ENCODE results near the gene SHFL.

- TF ChIP-seq EP300 (IDR thresholded peaks at IDR 0.05) (no peak), POLR2A (IDR thresholded peaks at IDR 0.05; ENCODE audit: low read depth) (no peak), CTCF (IDR thresholded peaks at IDR 0.05) (no peak), POLR2AphosphoS5 (IDR thresholded peaks at IDR 0.05) (no peak)
Observed at GRCh38 chr19:10096615-10096963, 10.5 kb downstream of the SHFL start.

All from esophagus muscularis mucosa (tissue), 4 donors.